HFF-Myc (cell line): ENCODE measurements around the gene DCPS.

Experiments used
- DNase-seq: peaks from one replicate; pipeline ENCODE4 v3.0.0-alpha.2; 2011; ENCODE audit warnings: low read depth; ENCODE audit errors: extremely low read depth
- H3K4me3 ChIP-seq: replicated peaks from 2 replicates; pipeline ENCODE4 v1.5.1; 2011; ENCODE audit warnings: low read depth, mild to moderate bottlenecking, control low read depth, low read length
- TF ChIP-seq, protein P1 (sequence below): IDR thresholded peaks from 2 replicates; pipeline ENCODE4 v1.5.1; 2012; ENCODE audit warnings: mild to moderate bottlenecking, low read depth, low read length, control low read depth; ENCODE audit errors: missing control alignments

DCPS gene

GRCh38 chr11:126328001-126328390 lies 24.1 kb downstream of the DCPS start:
- TF ChIP-seq, protein P1, sequence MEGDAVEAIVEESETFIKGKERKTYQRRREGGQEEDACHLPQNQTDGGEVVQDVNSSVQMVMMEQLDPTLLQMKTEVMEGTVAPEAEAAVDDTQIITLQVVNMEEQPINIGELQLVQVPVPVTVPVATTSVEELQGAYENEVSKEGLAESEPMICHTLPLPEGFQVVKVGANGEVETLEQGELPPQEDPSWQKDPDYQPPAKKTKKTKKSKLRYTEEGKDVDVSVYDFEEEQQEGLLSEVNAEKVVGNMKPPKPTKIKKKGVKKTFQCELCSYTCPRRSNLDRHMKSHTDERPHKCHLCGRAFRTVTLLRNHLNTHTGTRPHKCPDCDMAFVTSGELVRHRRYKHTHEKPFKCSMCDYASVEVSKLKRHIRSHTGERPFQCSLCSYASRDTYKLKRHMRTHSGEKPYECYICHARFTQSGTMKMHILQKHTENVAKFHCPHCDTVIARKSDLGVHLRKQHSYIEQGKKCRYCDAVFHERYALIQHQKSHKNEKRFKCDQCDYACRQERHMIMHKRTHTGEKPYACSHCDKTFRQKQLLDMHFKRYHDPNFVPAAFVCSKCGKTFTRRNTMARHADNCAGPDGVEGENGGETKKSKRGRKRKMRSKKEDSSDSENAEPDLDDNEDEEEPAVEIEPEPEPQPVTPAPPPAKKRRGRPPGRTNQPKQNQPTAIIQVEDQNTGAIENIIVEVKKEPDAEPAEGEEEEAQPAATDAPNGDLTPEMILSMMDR: no peak
- no peak overlapping the region for H3K4me3 ChIP-seq
- no peak for DNase-seq

- DNase-seq: no peak
- H3K4me3 ChIP-seq: no peak overlapping the region
- TF ChIP-seq, protein P1: no peak
Observed at GRCh38 chr11:126328444-126328843, 24.6 kb downstream of the DCPS start.

- DNase-seq: no peak
- H3K4me3 ChIP-seq: no peak overlapping the region
- TF ChIP-seq, protein P1: no peak
Observed at GRCh38 chr11:126328938-126329643, 25.2 kb downstream of the DCPS start.

GRCh38 chr11:126329644-126330211 lies 25.9 kb downstream of the DCPS start:
- no peak overlapping the region for H3K4me3 ChIP-seq
- TF ChIP-seq, protein P1: no peak
- no peak for DNase-seq

- no peak for DNase-seq
- TF ChIP-seq, protein P1: no peak
Observed at GRCh38 chr11:126331286-126331685, 27.4 kb downstream of the DCPS start.

GRCh38 chr11:126332221-126332711 lies 28.4 kb downstream of the DCPS start:
- peak; percentile 47 for DNase-seq
- TF ChIP-seq, protein P1: no peak
- H3K4me3 ChIP-seq: no peak overlapping the region

More at GRCh38 chr11:126331286-126331685, 27.4 kb downstream of the DCPS start:
- no peak overlapping the region for H3K4me3 ChIP-seq
